K562 (cell line): ENCODE results near the gene RNF44. TPM values are rescaled to one million over a fixed set of nuclear protein-coding genes. Genes with fewer than 3 reads are reported as not detected.

Experiments used
- ATAC-seq: fragments of 200-7000 bp; cut with Tn5 transposase; 3 replicates; pipeline ENCODE4 v1.9.1; 2020; ENCODE audit warnings: moderate library complexity
- BruUV-seq: library from RNA; stranded (reverse); fragments of 400-500 nt; replicated peaks from 2 replicates; lab custom pipeline; 2021; lab: Mats Ljungman, UMichigan
- CTCF ChIA-PET: fragments of 300-600 bp; formaldehyde crosslinking; extraction: SDS; loops from one replicate; lab custom pipeline; 2021; ENCODE audit warnings: low intra/inter-chr PET ratio; lab: Yijun Ruan, JAX
- POLR2A ChIA-PET: fragments of 300-600, 350-650 bp; sonication (Branson Sonifier 250); formaldehyde crosslinking; extraction: SDS; loops from one replicate; lab custom pipeline; 2021; ENCODE audit warnings: antibody characterized with exemption, inconsistent platforms; lab: Yijun Ruan, JAX
- DNase-seq, 4 experiments: peaks; one replicate each; pipeline versions ENCODE4 v3.0.0 to v3.0.0-alpha.2; 2011 to 2018; ENCODE audit warnings: low spot score in 3 of 4, mixed read lengths in 3 of 4; ENCODE audit errors: extremely low read depth in 1 of 4
- FAIRE-seq: peaks from 2 replicates; lab custom pipeline; 2011; peaks lifted over from hg19 to GRCh38; lab: Jason Lieb, UNC
- H2AFZ ChIP-seq: 2 replicates; pipeline ENCODE4 v1.6.0; 2011; ENCODE audit warnings: low read depth, low read length, control low read depth, inconsistent platforms
- H3K27ac ChIP-seq: fragments of 200-600 bp; 3 replicates; pipeline ENCODE4 v1.8.0; 2011; ENCODE audit warnings: low read depth, mild to moderate bottlenecking, control low read depth, inconsistent platforms, low read length, moderate library complexity, mixed read lengths; ENCODE audit errors: extremely low read depth
- H3K27me3 ChIP-seq, 2 experiments: fragments of 300-600 bp in 1 of 2; 2 replicates in 1 of 2; 3 replicates in 1 of 2; pipeline versions ENCODE4 v1.6.0 to v1.8.0; 2011; ENCODE audit warnings: inconsistent platforms in 2 of 2, low read length in 2 of 2, mild to moderate bottlenecking in 1 of 2, mixed read lengths in 1 of 2, moderate library complexity in 1 of 2; ENCODE audit not compliant: control insufficient read depth in 2 of 2, insufficient read depth in 2 of 2
- H3K36me3 ChIP-seq: fragments of 300-600 bp; 3 replicates; pipeline ENCODE4 v1.8.0; 2011; ENCODE audit warnings: mild to moderate bottlenecking, low read length, inconsistent platforms; ENCODE audit not compliant: control insufficient read depth, insufficient read depth
- H3K4me1 ChIP-seq, 2 experiments: fragments of 200-600 bp in 1 of 2; replicated peaks in 1 of 2; 2 replicates in 1 of 2; 3 replicates in 1 of 2; pipeline versions ENCODE4 v1.5.1 to v1.8.0; 2011; ENCODE audit warnings: inconsistent platforms in 2 of 2, low read length in 2 of 2, mild to moderate bottlenecking in 1 of 2, mixed read lengths in 1 of 2, moderate library complexity in 1 of 2; ENCODE audit not compliant: control insufficient read depth in 2 of 2, insufficient read depth in 2 of 2
- H3K4me2 ChIP-seq: 2 replicates; pipeline ENCODE4 v1.6.1; 2011; ENCODE audit warnings: low read length, control low read depth, inconsistent platforms, mixed read lengths; ENCODE audit not compliant: insufficient read depth
- H3K4me3 ChIP-seq: fragments of 200-600 bp; sonication (generic), shearing (Covaris generic); 2 replicates; pipeline ENCODE4 v1.5.1; 2016; ENCODE audit warnings: control low read depth, inconsistent platforms
- H3K79me2 ChIP-seq: fragments of 200-600 bp; 3 replicates; pipeline ENCODE4 v1.8.0; 2011; ENCODE audit warnings: low read length, inconsistent platforms; ENCODE audit not compliant: control insufficient read depth, insufficient read depth
- H3K9ac ChIP-seq, 2 experiments: 2 replicates each; pipeline versions ENCODE4 v1.6.0 to v1.6.1; 2011; ENCODE audit warnings: low read depth in 2 of 2, low read length in 2 of 2, control low read depth in 1 of 2, inconsistent platforms in 1 of 2, mild to moderate bottlenecking in 1 of 2, mixed read lengths in 1 of 2; ENCODE audit not compliant: insufficient read depth in 1 of 2
- H3K9me1 ChIP-seq: one replicate; pipeline ENCODE4 v1.6.0; 2011; ENCODE audit warnings: inconsistent platforms, mild to moderate bottlenecking, low read length, moderate library complexity; ENCODE audit not compliant: control insufficient read depth, insufficient read depth
- H3K9me3 ChIP-seq: replicated peaks from 2 replicates; pipeline ENCODE4 v1.5.1; 2011; ENCODE audit warnings: low read depth, low read length, inconsistent platforms; ENCODE audit not compliant: control insufficient read depth, insufficient read depth
- H4K20me1 ChIP-seq: replicated peaks from 2 replicates; pipeline ENCODE4 v1.6.1; 2011; ENCODE audit warnings: low read length, inconsistent platforms, mixed read lengths; ENCODE audit not compliant: control insufficient read depth, insufficient read depth
- BRD4 ChIP-seq: fragments of 200-600 bp; sonication (generic); IDR thresholded peaks from 2 replicates; pipeline ENCODE4 v1.6.1; 2017; ENCODE audit warnings: inconsistent platforms
- CTCF ChIP-seq, 3 experiments: IDR thresholded peaks in 2 of 3; conservative IDR thresholded peaks in 1 of 3; 2 replicates each; pipeline ENCODE4 v1.5.1; 2011 to 2012; ENCODE audit warnings: low read length in 3 of 3, mild to moderate bottlenecking in 3 of 3, control low read depth in 2 of 3, improper control_type of control experiment in 1 of 3, inconsistent platforms in 1 of 3, low read depth in 1 of 3, mixed read lengths in 1 of 3, moderate library complexity in 1 of 3; ENCODE audit not compliant: insufficient read depth in 2 of 3
- LCOR ChIP-seq: sonication (generic); formaldehyde crosslinking; IDR thresholded peaks from 2 replicates; pipeline ENCODE4 v1.8.0; 2022; ENCODE audit warnings: mild to moderate bottlenecking, missing genetic modification reagents
- PHF21A ChIP-seq: fragments of 450-650 bp; IDR thresholded peaks from 2 replicates; pipeline ENCODE4 v1.6.1; 2017; ENCODE audit warnings: low read depth, borderline replicate concordance
- RBFOX2 ChIP-seq: fragments of 200-400 bp; formaldehyde crosslinking; IDR thresholded peaks from 2 replicates; pipeline ENCODE4 v1.6.1; 2017; ENCODE audit warnings: low read depth, mild to moderate bottlenecking, low read length, moderate library complexity
- SMARCE1 ChIP-seq: fragments of 450-650 bp; IDR thresholded peaks from 2 replicates; pipeline ENCODE4 v1.7.1; 2016; ENCODE audit warnings: mild to moderate bottlenecking
- TAL1 ChIP-seq: fragments of 450-650 bp; IDR thresholded peaks from 2 replicates; pipeline ENCODE4 v1.6.1; 2016; ENCODE audit warnings: mild to moderate bottlenecking
- whole genome bisulfite sequencing: fragments of 100-300 bp; shearing (Covaris generic); methylation state at CpG from one replicate; pipeline ENCODE4 v1.1.6; 2016; ENCODE audit warnings: low coverage, mixed read lengths; ENCODE audit not compliant: insufficient coverage; ENCODE audit errors: missing lambda C conversion rate; 5-methylcytosine and 5-hydroxymethylcytosine counted together
- in situ Hi-C: fragments of 300-500 bp; cut with MboI; formaldehyde crosslinking; loops from 4 replicates; pipeline ENCODE4 v1.15.0; 2018; ENCODE audit warnings: inconsistent platforms, mixed read lengths
- intact Hi-C: fragments of 100-400 bp; cut with micrococcal nuclease; formaldehyde crosslinking; loops from 2 replicates; pipeline ENCODE4 v1.14.2; 2022
- polyA plus RNA-seq, 8 experiments: library from polyadenylated mRNA; depleted of rRNA in 4 of 8; stranded (reverse) in 5 of 8; unstranded in 3 of 8; fragments of >200 nt; fragmentation: Nextera tagmentation in 2 of 8; fragmentation: Illumina TruSeq in 1 of 8; extraction: Ambion mirVana in 2 of 8; extraction: Trizol in 1 of 8; gene quantifications; 2 replicates each; pipeline versions ENCODE4 v1.2.1 to v1.2.3, GENCODE V29; 2011 to 2014; ENCODE audit warnings: inconsistent platforms in 1 of 8, missing spikeins in 1 of 8
- total RNA-seq, 7 experiments: library from RNA; depleted of rRNA in 6 of 7; stranded (reverse); fragments of >200 nt in 6 of 7; fragmentation: Illumina TruSeq in 2 of 7; extraction: Trizol in 2 of 7; gene quantifications; 2 replicates each; pipeline versions ENCODE4 v1.2.1 to v1.2.3, GENCODE V29; 2011 to 2021; ENCODE audit warnings: low replicate concordance in 1 of 7

RNF44 gene
- total and polyA plus RNA-seq, 9 of the 15 experiments (the other 6 are each of a cell fraction or from before 2014, with no cell fraction given): 1.6 to 82.6 (median 7.4) TPM

GRCh38 chr5:176530393-176530982, 6.7 kb downstream of the RNF44 start:
- TF ChIP-seq RBFOX2: 0 out of 2 replicates have a peak, but pooled peaks have one; percentile 6
- TF ChIP-seq PHF21A: no peak
- no peak for TF ChIP-seq CTCF (IDR thresholded peaks at IDR 0.05 in 2 of 3, conservative IDR thresholded peaks at IDR 0.05 in 1 of 3; ENCODE audit: insufficient read depth in 2 of 3, low read depth in 1 of 3, low read length in 3 of 3)
- no peak for TF ChIP-seq LCOR (CRISPR knock-in tag)
- TF ChIP-seq TAL1: no peak
- TF ChIP-seq BRD4: no peak
- TF ChIP-seq SMARCE1: no peak
- no peak overlapping the region for H3K4me2 ChIP-seq
- FAIRE-seq: no peak
- H3K36me3 ChIP-seq: peaks cover 77% of the 10 kb centered on the region; the same call in 2 of the 3 replicates
- peaks cover 30% of the 10 kb centered on the region for H3K79me2 ChIP-seq
- no TSS peak for BruUV-seq
- no peak overlapping the region for H3K27ac ChIP-seq
- H3K4me1 ChIP-seq: peaks cover 25 to 53% of the 10 kb centered on the region in 2 experiments
- 97% methylated on average over 22 of the region's 28 CpGs for WGBS
- in situ Hi-C loops: no loop called here
- ChIA-PET CTCF (no interaction called here), POLR2A (no interaction called here)
- no peaks in the 10 kb centered on the region for H3K27me3 ChIP-seq
- no peak overlapping the region for H3K4me3 ChIP-seq
- peak in 1 of 4 experiments; percentile 25 for DNase-seq
- intact Hi-C loops: no loop called here
- peaks cover 4% of the 10 kb centered on the region for H3K9me1 ChIP-seq
- no peak for ATAC-seq
- H3K9me3 ChIP-seq: no peaks in the 10 kb centered on the region
- H4K20me1 ChIP-seq: peaks cover 26% of the 10 kb centered on the region; the same call in 1 of the 2 replicates
- no peak overlapping the region for H3K9ac ChIP-seq
- no peak overlapping the region for H2AFZ ChIP-seq
